HEK293 (cell line): ENCODE measurements around the gene POLL.

Experiments
- ZNF23 ChIP-seq: fragments of 450-650 bp; formaldehyde crosslinking; IDR thresholded peaks from 2 replicates; pipeline ENCODE4 v1.5.1; 2016; ENCODE audit warnings: missing biosample characterization, missing genetic modification characterization, borderline replicate concordance
- ZNF548 ChIP-seq: fragments of 450-650 bp; formaldehyde crosslinking; IDR thresholded peaks from 2 replicates; pipeline ENCODE4 v1.5.1; 2016; ENCODE audit warnings: missing biosample characterization, missing genetic modification characterization
- TF ChIP-seq, protein P1 (sequence below): fragments of 450-650 bp; formaldehyde crosslinking; IDR thresholded peaks from 2 replicates; pipeline ENCODE4 v1.5.1; 2016; ENCODE audit warnings: missing biosample characterization, missing genetic modification characterization

DNA sequence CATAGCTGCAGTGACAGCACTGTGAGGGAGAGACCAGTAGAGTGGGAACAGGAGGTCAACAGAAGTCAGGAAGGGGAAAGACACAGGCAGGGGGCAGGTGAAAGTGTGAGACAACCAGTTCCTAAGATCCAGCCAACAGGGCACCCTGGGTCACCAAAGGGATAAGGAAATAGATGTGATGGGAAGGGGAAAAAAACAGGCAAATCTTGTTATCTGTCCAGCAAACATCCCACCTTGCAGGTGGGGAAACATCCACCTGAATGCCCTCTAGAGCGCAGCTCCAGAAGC, 42.5 kb upstream of the POLL start:
- TF ChIP-seq ZNF548 (tag by site-specific recombination) (no peak), ZNF23 (tag by site-specific recombination) (no peak)
- TF ChIP-seq, protein P1, sequence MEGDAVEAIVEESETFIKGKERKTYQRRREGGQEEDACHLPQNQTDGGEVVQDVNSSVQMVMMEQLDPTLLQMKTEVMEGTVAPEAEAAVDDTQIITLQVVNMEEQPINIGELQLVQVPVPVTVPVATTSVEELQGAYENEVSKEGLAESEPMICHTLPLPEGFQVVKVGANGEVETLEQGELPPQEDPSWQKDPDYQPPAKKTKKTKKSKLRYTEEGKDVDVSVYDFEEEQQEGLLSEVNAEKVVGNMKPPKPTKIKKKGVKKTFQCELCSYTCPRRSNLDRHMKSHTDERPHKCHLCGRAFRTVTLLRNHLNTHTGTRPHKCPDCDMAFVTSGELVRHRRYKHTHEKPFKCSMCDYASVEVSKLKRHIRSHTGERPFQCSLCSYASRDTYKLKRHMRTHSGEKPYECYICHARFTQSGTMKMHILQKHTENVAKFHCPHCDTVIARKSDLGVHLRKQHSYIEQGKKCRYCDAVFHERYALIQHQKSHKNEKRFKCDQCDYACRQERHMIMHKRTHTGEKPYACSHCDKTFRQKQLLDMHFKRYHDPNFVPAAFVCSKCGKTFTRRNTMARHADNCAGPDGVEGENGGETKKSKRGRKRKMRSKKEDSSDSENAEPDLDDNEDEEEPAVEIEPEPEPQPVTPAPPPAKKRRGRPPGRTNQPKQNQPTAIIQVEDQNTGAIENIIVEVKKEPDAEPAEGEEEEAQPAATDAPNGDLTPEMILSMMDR (tag by site-specific recombination): no peak
